Spleen (tissue), 11 donors: ENCODE data around the gene NT5C3A. TPM values are rescaled to one million over a fixed set of nuclear protein-coding genes. Genes with fewer than 3 reads are reported as not detected.

Experiments used
- DNase-seq: peaks from one replicate; pipeline ENCODE4 v3.0.0-alpha.2; 2020
- H3K27ac ChIP-seq, 8 donors: fragments of 200-600 bp; sonication (generic) in 7 of 8; 1 replicate in 4 of 8; 2 replicates in 4 of 8; pipeline versions ENCODE4 v1.5.0 to v1.8.0; 2016 to 2021; ENCODE audit warnings: inconsistent platforms in 4 of 8, mild to moderate bottlenecking in 4 of 8, moderate library complexity in 1 of 8
- H3K27me3 ChIP-seq, 7 donors: fragments of 200-600 bp; sonication (generic) in 6 of 7; replicated peaks in 1 of 7; 1 replicate in 4 of 7; 2 replicates in 3 of 7; pipeline versions ENCODE4 v1.5.0 to v1.8.0; 2016 to 2021; ENCODE audit warnings: inconsistent platforms in 3 of 7, mild to moderate bottlenecking in 1 of 7
- H3K36me3 ChIP-seq, 6 donors: fragments of 200-600 bp; sonication (generic) in 5 of 6; 1 replicate in 4 of 6; 2 replicates in 2 of 6; pipeline versions ENCODE4 v1.5.0 to v1.8.0; 2016 to 2021; ENCODE audit warnings: inconsistent platforms in 2 of 6
- H3K4me1 ChIP-seq, 6 donors: fragments of 200-600 bp; sonication (generic) in 5 of 6; 1 replicate in 3 of 6; 2 replicates in 3 of 6; pipeline versions ENCODE4 v1.5.0 to v1.8.0; 2016 to 2021; ENCODE audit warnings: inconsistent platforms in 3 of 6
- H3K4me3 ChIP-seq, 8 donors: fragments of 200-600 bp; sonication (generic) in 7 of 8; 1 replicate in 4 of 8; 2 replicates in 4 of 8; pipeline versions ENCODE4 v1.5.0 to v1.8.0; 2016 to 2021; ENCODE audit warnings: inconsistent platforms in 4 of 8, mild to moderate bottlenecking in 4 of 8, moderate library complexity in 2 of 8
- H3K9me3 ChIP-seq, 8 donors: fragments of 200-600 bp; sonication (generic) in 7 of 8; 1 replicate in 4 of 8; 2 replicates in 4 of 8; pipeline versions ENCODE4 v1.5.0 to v1.8.0; 2016 to 2021; ENCODE audit warnings: inconsistent platforms in 4 of 8
- POLR2A ChIP-seq, 3 donors: fragments of 450-650 bp; IDR thresholded peaks; one replicate each; pipeline ENCODE4 v1.5.1; 2017; ENCODE audit warnings: antibody characterized with exemption in 3 of 3, mild to moderate bottlenecking in 1 of 3
- POLR2AphosphoS5 ChIP-seq, 3 donors: sonication (generic); formaldehyde crosslinking; IDR thresholded peaks; one replicate each; pipeline ENCODE4 v1.5.1; 2017; ENCODE audit warnings: antibody characterized with exemption in 3 of 3
- WGBS, 5 donors: extraction: QIAGEN DNeasy Blood & Tissue Kit in 3 of 5; methylation state at CpG; one replicate each; pipeline versions ENCODE4 v1.1.5 to v1.1.7; 2013 to 2018; 5-methylcytosine and 5-hydroxymethylcytosine counted together
- intact Hi-C: fragments of 100-400 bp; cut with DNase I; formaldehyde crosslinking; loops from one replicate; pipeline ENCODE4 v1.15.0; 2023; ENCODE audit warnings: low total_unique reads
- polyA plus RNA-seq, 3 donors: library from polyadenylated mRNA; stranded (reverse); fragments of 200-250 nt; gene quantifications; one replicate each; pipeline ENCODE4 v1.2.1, GENCODE V29; 2013
- total RNA-seq, 7 donors: library from RNA; depleted of rRNA in 3 of 7; stranded (reverse); fragments of >200 nt in 3 of 7; fragmentation: NEBNext Ultra II Directional in 4 of 7; extraction: Animal tissue kit (Norgen Biotek cat#: 25700) in 4 of 7; gene quantifications; one replicate each; pipeline versions ENCODE4 v1.1.0 to v1.2.1, GENCODE V29; 2016 to 2021
- TF ChIP-seq, protein P1 (sequence below), 11 experiments: fragments of 200-600 bp in 7 of 11; fragments of 450-650 bp in 4 of 11; sonication (generic) in 4 of 11; IDR thresholded peaks in 8 of 11; conservative IDR thresholded peaks in 3 of 11; 1 replicate in 7 of 11; 2 replicates in 4 of 11; pipeline versions ENCODE4 v1.4.0 to v1.8.0; 2016 to 2021; ENCODE audit warnings: antibody characterized with exemption in 11 of 11, inconsistent platforms in 4 of 11, mild to moderate bottlenecking in 1 of 11
- donor health status: healthy with polysubstance abuse.
- donor health status: DM: no; HTN: no; CAD: no; lungs with moderate emphysema.
- donor health status: DM: no; HTN: no; CAD: no.
- donor health status: Bipolar disorder and iron deficiency.
- donor health status: healthy.
- donor health status: DM: no; HTN: no; CAD: no.
- donor health status: DM: yes; HTN: yes; CAD: no.

The NT5C3A gene
- total and polyA plus RNA-seq, 10 donors = 30.5 to 81.8 (median 43.9) TPM

DNA sequence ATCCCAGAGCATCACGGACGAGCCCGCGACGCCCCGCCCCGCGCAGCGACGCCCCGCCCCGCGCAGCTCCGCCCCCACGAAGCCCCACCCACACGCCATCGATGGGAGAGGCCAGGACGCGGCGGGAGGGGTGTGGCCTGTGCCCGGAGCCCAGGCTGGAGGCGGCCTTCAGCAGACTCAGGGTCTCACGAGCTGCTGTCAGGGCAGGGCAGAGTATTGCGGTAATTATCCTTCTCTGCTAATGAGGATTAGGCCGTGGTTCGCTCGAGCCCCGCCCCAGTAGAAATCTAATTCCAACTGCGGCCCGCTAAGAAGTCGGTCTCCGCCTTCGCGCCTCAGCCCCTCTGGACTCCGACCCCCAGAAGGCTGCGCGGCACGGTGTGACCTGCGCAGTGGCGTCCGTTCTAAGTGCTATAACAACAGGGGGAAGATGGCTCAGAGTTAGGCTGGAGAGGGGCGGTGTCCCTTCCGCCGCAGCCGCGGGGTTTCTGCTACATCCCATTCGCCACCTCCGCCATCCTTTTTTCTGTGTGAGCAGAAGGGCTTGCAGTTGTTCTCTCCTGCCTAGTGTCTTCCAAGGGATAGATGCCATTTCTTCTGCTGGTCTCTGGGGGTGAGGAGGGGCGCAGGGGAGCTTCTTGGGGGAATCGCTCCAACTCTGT, 337 bp upstream of the NT5C3A start:
- Histone ChIP-seq H3K9me3 (peaks cover 0 to 21% (median 14%) of the 10 kb centered on the region in 8 donors), H3K4me3 (peak overlapping the region; percentile 62 to 99 (median 92)), H3K27me3 (no peaks in the 10 kb centered on the region), H3K27ac (peak overlapping the region; percentile 91 to 98 (median 94)), H3K36me3 (peaks cover 0 to 7% (median 0%) of the 10 kb centered on the region in 6 donors), H3K4me1 (peaks cover 12 to 50% (median 43%) of the 10 kb centered on the region in 6 donors)
- intact Hi-C loops = loop anchor here (10.0 kb wide), 1 partner anchor 168 kb away; the partner anchor contains the start of gene KBTBD2
- peak; percentile 98 for DNase-seq
- TF ChIP-seq, protein P1, sequence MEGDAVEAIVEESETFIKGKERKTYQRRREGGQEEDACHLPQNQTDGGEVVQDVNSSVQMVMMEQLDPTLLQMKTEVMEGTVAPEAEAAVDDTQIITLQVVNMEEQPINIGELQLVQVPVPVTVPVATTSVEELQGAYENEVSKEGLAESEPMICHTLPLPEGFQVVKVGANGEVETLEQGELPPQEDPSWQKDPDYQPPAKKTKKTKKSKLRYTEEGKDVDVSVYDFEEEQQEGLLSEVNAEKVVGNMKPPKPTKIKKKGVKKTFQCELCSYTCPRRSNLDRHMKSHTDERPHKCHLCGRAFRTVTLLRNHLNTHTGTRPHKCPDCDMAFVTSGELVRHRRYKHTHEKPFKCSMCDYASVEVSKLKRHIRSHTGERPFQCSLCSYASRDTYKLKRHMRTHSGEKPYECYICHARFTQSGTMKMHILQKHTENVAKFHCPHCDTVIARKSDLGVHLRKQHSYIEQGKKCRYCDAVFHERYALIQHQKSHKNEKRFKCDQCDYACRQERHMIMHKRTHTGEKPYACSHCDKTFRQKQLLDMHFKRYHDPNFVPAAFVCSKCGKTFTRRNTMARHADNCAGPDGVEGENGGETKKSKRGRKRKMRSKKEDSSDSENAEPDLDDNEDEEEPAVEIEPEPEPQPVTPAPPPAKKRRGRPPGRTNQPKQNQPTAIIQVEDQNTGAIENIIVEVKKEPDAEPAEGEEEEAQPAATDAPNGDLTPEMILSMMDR (IDR thresholded peaks at IDR 0.05 in 8 of 11, conservative IDR thresholded peaks at IDR 0.05 in 3 of 11) = peak in 2 of 11 experiments; percentile 3 to 47
- TF ChIP-seq POLR2A (IDR thresholded peaks at IDR 0.05) (peak in 1 of 3 donors; percentile 82), POLR2AphosphoS5 (IDR thresholded peaks at IDR 0.05) (peak; percentile 83 to 87 (median 84))
- 0 to 2% (median 1%) methylated on average over 25 to 50 of the region's 50 CpGs for WGBS, 5 donors

DNA sequence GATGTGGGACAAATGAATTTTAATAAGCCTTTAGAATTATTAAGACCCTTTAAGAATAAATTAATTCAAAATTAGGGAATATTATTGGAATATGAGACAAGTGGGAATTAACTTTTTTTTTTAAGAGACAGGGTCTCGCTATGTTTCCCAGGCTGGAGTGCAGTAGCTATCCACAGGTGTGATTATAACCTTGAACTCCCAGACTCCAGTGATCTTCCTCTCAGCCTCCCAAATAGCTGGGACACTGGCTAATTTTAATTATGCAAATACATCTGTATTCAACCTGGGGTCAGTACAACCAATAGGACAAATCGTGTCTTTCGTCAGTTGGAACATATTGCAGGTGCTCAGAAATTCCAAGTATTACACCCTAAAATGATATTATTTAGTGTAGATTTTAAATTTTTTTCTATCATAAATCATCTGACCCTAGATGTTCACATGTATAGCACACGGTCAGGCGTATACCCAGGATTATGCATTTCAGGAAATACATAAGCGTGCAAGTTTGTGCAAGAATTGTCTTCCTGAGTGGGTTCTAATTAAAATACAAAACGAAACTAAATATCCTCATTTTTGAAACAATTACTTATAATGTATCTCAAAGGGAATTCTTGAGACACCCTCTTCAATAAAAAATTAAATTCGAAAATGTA, 1.2 kb downstream of the NT5C3A start:
- H3K36me3 ChIP-seq = peaks cover 0 to 17% (median 0%) of the 10 kb centered on the region in 6 donors
- no peaks in the 10 kb centered on the region for H3K27me3 ChIP-seq
- intact Hi-C loops = loop anchor here (10.0 kb wide), 1 partner anchor 167 kb away; the partner anchor contains the start of gene KBTBD2
- DNase-seq = no peak
- 12 to 15% (median 12%) methylated on average over 8 of the region's 8 CpGs for WGBS, 5 donors
- TF ChIP-seq, protein P1 (IDR thresholded peaks at IDR 0.05 in 8 of 11, conservative IDR thresholded peaks at IDR 0.05 in 3 of 11) = no peak
- TF ChIP-seq POLR2AphosphoS5 (IDR thresholded peaks at IDR 0.05) (no peak), POLR2A (IDR thresholded peaks at IDR 0.05) (no peak)
- peak overlapping the region in 6 of 8 donors; percentile 93 to 98 (median 96) for H3K27ac ChIP-seq
- peak overlapping the region; percentile 62 to 99 (median 92) for H3K4me3 ChIP-seq
- peaks cover 0 to 11% (median 8%) of the 10 kb centered on the region in 8 donors for H3K9me3 ChIP-seq
- peaks cover 12 to 64% (median 45%) of the 10 kb centered on the region in 6 donors for H3K4me1 ChIP-seq

DNA sequence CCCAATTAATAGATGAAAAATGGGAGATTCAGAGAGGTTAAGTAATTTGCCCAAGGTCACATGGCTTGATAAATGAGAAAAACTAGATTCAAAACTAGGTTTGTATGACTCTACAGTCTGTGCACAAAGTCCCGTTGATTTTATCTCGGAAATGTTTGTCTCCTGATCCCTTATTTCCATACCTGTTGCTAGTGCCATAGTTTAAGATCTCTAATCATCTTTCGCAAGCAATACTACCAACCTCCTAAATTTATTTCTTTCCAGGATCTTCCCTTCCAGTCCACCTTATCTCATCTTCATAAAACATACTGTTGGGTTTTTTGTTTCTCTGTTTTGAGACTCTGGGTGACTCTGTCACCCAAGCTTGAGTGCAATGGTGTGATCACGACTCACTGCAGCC, 2.9 kb downstream of the NT5C3A start:
- TF ChIP-seq, protein P1 (IDR thresholded peaks at IDR 0.05 in 8 of 11, conservative IDR thresholded peaks at IDR 0.05 in 3 of 11) = no peak
- no peak for TF ChIP-seq POLR2A (IDR thresholded peaks at IDR 0.05)
- TF ChIP-seq POLR2AphosphoS5 (IDR thresholded peaks at IDR 0.05) = no peak
- Histone ChIP-seq H3K36me3 (peaks cover 0 to 17% (median 0%) of the 10 kb centered on the region in 6 donors), H3K9me3 (no peaks in the 10 kb centered on the region), H3K4me3 (no peak overlapping the region), H3K27me3 (no peaks in the 10 kb centered on the region), H3K27ac (no peak overlapping the region), H3K4me1 (peaks cover 13 to 81% (median 50%) of the 10 kb centered on the region in 6 donors)
- WGBS, 5 donors = 48 to 89% (median 50%) methylated on average over 4 of the region's 4 CpGs
- no peak for DNase-seq
- intact Hi-C loops = loop anchor here (10.0 kb wide), 1 partner anchor 165 kb away; the partner anchor contains the start of gene KBTBD2

DNA sequence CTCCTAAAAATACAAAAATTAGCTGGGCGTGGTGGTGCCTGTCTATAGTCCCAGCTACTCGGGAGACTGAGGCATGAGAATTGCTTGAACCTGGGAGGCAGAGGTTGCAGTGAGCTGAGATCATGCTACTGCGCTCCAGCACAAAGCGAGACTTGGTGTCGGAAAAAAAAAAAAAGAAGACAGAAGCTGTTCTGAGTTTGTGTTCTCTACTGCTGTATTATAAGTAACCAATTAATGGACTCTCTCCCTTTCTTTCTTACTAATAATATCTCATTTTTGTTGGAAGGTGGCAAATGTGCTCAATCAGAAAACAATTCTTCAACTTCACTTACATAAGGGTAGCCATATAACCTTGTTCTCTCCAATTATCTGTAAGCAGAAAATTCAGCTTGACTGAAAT, 7.4 kb downstream of the NT5C3A start:
- Histone ChIP-seq H3K4me1 (peaks cover 26 to 97% (median 62%) of the 10 kb centered on the region in 6 donors), H3K4me3 (no peak overlapping the region), H3K27me3 (no peaks in the 10 kb centered on the region), H3K27ac (peak overlapping the region in 3 of 8 donors; percentile 68 to 94 (median 71)), H3K9me3 (no peaks in the 10 kb centered on the region), H3K36me3 (peaks cover 0 to 16% (median 0%) of the 10 kb centered on the region in 6 donors)
- intact Hi-C loops = no loop called here
- TF ChIP-seq POLR2A (IDR thresholded peaks at IDR 0.05) (no peak), POLR2AphosphoS5 (IDR thresholded peaks at IDR 0.05) (no peak)
- TF ChIP-seq, protein P1 (IDR thresholded peaks at IDR 0.05 in 8 of 11, conservative IDR thresholded peaks at IDR 0.05 in 3 of 11) = no peak
- no peak for DNase-seq
- 95 to 98% (median 96%) methylated on average over 5 of the region's 5 CpGs for WGBS, 5 donors
